Duodenal mucosa (tissue), 2 donors: ENCODE results near the gene PRR36.

ENCODE experiments used
- H3K27ac ChIP-seq: one replicate; pipeline ENCODE4 v1.7.0; 2013; ENCODE audit warnings: low read depth, low read length
- H3K27me3 ChIP-seq, 2 donors: one replicate each; pipeline ENCODE4 v1.7.0; 2013; ENCODE audit warnings: low read length in 2 of 2, control low read depth in 1 of 2; ENCODE audit not compliant: insufficient read depth in 2 of 2, control insufficient read depth in 1 of 2
- H3K36me3 ChIP-seq, 2 donors: one replicate each; pipeline ENCODE4 v1.7.0; 2013; ENCODE audit warnings: low read length in 2 of 2, control low read depth in 1 of 2; ENCODE audit not compliant: insufficient read depth in 2 of 2, control insufficient read depth in 1 of 2
- H3K4me1 ChIP-seq, 2 donors: one replicate each; pipeline ENCODE4 v1.7.0; 2013; ENCODE audit warnings: low read length in 2 of 2, control low read depth in 1 of 2; ENCODE audit not compliant: insufficient read depth in 2 of 2, control insufficient read depth in 1 of 2
- H3K4me3 ChIP-seq, 2 donors: one replicate each; pipeline ENCODE4 v1.7.0; 2013; ENCODE audit warnings: low read length in 2 of 2, low read depth in 1 of 2
- H3K9ac ChIP-seq, 2 donors: one replicate each; pipeline ENCODE4 v1.7.0; 2013; ENCODE audit warnings: low read length in 2 of 2, low read depth in 1 of 2
- H3K9me3 ChIP-seq, 2 donors: one replicate each; pipeline ENCODE4 v1.7.0; 2013; ENCODE audit warnings: low read length in 2 of 2, control low read depth in 1 of 2; ENCODE audit not compliant: control insufficient read depth in 1 of 2

The PRR36 gene

GRCh38 chr19:7907544-7907943 is 33.4 kb upstream of the PRR36 start:
- H3K4me3 ChIP-seq = no peak overlapping the region
- peaks cover 9 to 37% of the 10 kb centered on the region in 2 donors for H3K36me3 ChIP-seq
- H3K27me3 ChIP-seq = no peaks in the 10 kb centered on the region
- H3K4me1 ChIP-seq = peaks cover 12 to 21% of the 10 kb centered on the region in 2 donors
- no peaks in the 10 kb centered on the region for H3K9me3 ChIP-seq
- H3K9ac ChIP-seq = no peak overlapping the region
- H3K27ac ChIP-seq = no peak overlapping the region

DNA sequence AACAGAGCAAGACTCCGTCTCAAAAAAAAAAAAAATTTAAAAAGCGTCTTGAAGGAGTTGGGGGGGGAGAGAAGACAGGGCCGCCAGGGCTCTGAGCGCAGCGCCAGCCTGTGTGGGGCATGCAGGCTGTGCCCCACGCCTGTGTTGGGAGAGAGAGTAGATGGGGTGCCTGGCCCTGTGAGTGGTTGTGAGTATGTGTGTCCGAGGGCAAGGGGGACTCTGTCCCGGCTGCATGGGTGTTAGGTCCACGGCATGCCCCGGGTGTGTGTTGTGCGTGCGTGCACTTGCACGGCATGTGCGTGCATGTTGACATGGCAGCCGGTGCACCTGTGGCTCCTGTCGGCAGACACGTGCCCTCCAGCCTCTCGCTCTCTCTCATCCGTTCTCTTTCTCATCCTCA is 32.9 kb upstream of the PRR36 start:
- no peaks in the 10 kb centered on the region for H3K9me3 ChIP-seq
- H3K4me1 ChIP-seq = peaks cover 14 to 22% of the 10 kb centered on the region in 2 donors
- H3K36me3 ChIP-seq = peaks cover 9 to 34% of the 10 kb centered on the region in 2 donors
- no peak overlapping the region for H3K4me3 ChIP-seq
- H3K27ac ChIP-seq = no peak overlapping the region
- H3K27me3 ChIP-seq = no peaks in the 10 kb centered on the region
- H3K9ac ChIP-seq = no peak overlapping the region

- Histone ChIP-seq H3K36me3 (peaks cover 4 to 22% of the 10 kb centered on the region in 2 donors), H3K27me3 (no peaks in the 10 kb centered on the region), H3K4me1 (peaks cover 14 to 22% of the 10 kb centered on the region in 2 donors), H3K4me3 (no peak overlapping the region), H3K9ac (no peak overlapping the region), H3K9me3 (no peaks in the 10 kb centered on the region), H3K27ac (no peak overlapping the region)
Observed at GRCh38 chr19:7905859-7906258, 31.7 kb upstream of the PRR36 start.

GRCh38 chr19:7905268-7905667 is 31.1 kb upstream of the PRR36 start:
- peaks cover 0 to 16% of the 10 kb centered on the region in 2 donors for H3K36me3 ChIP-seq
- peaks cover 14 to 22% of the 10 kb centered on the region in 2 donors for H3K4me1 ChIP-seq
- peak overlapping the region in 1 of 2 donors; percentile 93 for H3K9ac ChIP-seq

DNA sequence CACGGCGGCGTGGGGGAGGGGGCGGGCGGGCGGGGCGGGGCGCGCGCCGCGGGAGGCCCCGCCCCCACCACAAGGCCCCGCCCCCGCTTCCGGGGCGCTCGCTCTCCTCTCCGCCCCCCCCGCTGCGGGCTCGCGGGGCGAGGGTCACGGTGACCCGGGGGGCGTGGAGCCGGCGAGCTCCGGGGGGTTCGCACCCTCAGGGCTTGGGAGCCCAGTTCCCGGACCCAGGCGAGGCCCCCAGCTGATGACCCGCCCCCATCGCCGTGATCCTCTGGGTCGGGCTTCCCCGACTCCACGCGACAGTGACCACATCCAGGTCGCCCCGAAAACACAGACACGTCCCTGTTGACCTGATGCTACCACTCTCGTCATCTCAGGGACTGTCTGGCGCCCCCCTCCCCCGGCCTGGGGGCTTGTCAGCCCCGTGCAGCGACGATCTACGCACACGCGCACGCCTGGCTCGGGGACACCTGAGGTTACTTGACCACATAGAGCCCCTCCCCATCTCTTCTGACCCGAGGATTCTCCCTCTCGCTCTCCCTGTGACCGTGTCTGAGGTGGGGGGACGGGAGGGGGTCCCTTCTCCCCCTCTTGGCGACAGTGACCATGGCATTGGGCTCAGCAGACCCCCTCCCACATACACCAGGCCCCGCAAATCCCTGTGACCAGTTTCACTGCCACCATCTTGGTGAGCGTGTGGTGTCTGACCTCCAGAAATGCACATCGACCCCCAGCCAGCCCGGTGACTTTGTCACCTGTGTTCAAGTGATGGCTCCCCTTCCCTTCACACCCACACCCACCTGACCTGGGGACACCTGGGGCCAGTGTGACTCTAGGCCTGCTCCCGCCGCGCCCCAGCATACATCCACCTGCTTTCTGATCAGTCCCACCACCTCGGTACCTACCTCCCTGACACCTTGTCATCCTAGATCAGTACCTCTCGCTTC is 30.2 kb upstream of the PRR36 start:
- Histone ChIP-seq H3K4me3 (peak overlapping the region; percentile 74 to 93), H3K27me3 (no peaks in the 10 kb centered on the region), H3K9me3 (no peaks in the 10 kb centered on the region), H3K36me3 (peaks cover 0 to 9% of the 10 kb centered on the region in 2 donors), H3K4me1 (peaks cover 14 to 22% of the 10 kb centered on the region in 2 donors), H3K9ac (peak overlapping the region; percentile 89 to 93), H3K27ac (peak overlapping the region; percentile 30)

More at GRCh38 chr19:7905268-7905667, 31.1 kb upstream of the PRR36 start:
- H3K9me3 ChIP-seq = no peaks in the 10 kb centered on the region
- peak overlapping the region; percentile 74 to 93 for H3K4me3 ChIP-seq
- no peaks in the 10 kb centered on the region for H3K27me3 ChIP-seq
- H3K27ac ChIP-seq = no peak overlapping the region

GRCh38 chr19:7903244-7904073 is 29.3 kb upstream of the PRR36 start, which contains the start of gene MAP2K7:
Gene MAP2K7, plus strand, starts transcription at chr19:7903877. Its CDS starts 68 bp downstream, at chr19:7903945.
- peaks cover 0 to 5% of the 10 kb centered on the region in 2 donors for H3K36me3 ChIP-seq
- peaks cover 14 to 22% of the 10 kb centered on the region in 2 donors for H3K4me1 ChIP-seq
- no peaks in the 10 kb centered on the region for H3K27me3 ChIP-seq
- H3K27ac ChIP-seq = peak within 1 kb of the TSS; percentile 71
- H3K9me3 ChIP-seq = no peaks in the 10 kb centered on the region
- H3K9ac ChIP-seq = peak within 1 kb of the TSS; percentile 93 to 97
- H3K4me3 ChIP-seq = peak within 1 kb of the TSS; percentile 83 to 93

- H3K9me3 ChIP-seq = no peaks in the 10 kb centered on the region
Observed at GRCh38 chr19:7902796-7903243, 28.6 kb upstream of the PRR36 start.

DNA sequence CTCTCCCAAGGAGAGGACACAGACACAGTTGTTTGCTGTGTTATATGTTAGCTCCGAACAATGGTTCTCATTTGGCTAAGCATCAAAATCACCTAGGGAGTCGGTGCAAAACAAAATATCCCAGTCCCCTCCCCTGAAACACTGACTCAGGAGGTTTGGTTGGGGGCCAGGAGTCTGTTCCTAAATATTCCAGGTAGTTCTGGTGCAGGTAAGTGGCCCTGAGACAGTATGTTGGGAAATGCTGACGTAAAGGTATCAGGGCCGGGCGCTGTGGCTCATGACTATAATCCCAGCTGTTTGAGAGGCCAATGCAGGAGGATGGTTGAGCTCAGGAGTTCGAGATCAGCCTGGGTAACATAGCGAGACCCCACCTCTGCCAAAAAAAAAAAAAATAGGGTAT is 27.1 kb upstream of the PRR36 start:
- no peak overlapping the region for H3K9ac ChIP-seq
- H3K9me3 ChIP-seq = no peaks in the 10 kb centered on the region
- H3K27ac ChIP-seq = no peak overlapping the region

More at GRCh38 chr19:7902796-7903243, 28.6 kb upstream of the PRR36 start:
- peak overlapping the region; percentile 74 to 97 for H3K9ac ChIP-seq
- H3K4me3 ChIP-seq = peak overlapping the region; percentile 83 to 93
- peaks cover 0 to 5% of the 10 kb centered on the region in 2 donors for H3K36me3 ChIP-seq
- H3K4me1 ChIP-seq = peaks cover 14 to 22% of the 10 kb centered on the region in 2 donors
- H3K27ac ChIP-seq = peak overlapping the region; percentile 71
- H3K27me3 ChIP-seq = no peaks in the 10 kb centered on the region

GRCh38 chr19:7900931-7901330 is 26.7 kb upstream of the PRR36 start:
- Histone ChIP-seq H3K27me3 (no peaks in the 10 kb centered on the region), H3K27ac (no peak overlapping the region), H3K9me3 (no peaks in the 10 kb centered on the region), H3K4me3 (no peak overlapping the region), H3K9ac (no peak overlapping the region), H3K36me3 (no peaks in the 10 kb centered on the region), H3K4me1 (peaks cover 14 to 22% of the 10 kb centered on the region in 2 donors)

More for the DNA sequence above, 27.1 kb upstream of the PRR36 start:
- Histone ChIP-seq H3K36me3 (no peaks in the 10 kb centered on the region), H3K4me1 (peaks cover 14 to 22% of the 10 kb centered on the region in 2 donors), H3K4me3 (no peak overlapping the region), H3K27me3 (no peaks in the 10 kb centered on the region)
